Measurements from ENCODE around the gene BIRC2.

DNA sequence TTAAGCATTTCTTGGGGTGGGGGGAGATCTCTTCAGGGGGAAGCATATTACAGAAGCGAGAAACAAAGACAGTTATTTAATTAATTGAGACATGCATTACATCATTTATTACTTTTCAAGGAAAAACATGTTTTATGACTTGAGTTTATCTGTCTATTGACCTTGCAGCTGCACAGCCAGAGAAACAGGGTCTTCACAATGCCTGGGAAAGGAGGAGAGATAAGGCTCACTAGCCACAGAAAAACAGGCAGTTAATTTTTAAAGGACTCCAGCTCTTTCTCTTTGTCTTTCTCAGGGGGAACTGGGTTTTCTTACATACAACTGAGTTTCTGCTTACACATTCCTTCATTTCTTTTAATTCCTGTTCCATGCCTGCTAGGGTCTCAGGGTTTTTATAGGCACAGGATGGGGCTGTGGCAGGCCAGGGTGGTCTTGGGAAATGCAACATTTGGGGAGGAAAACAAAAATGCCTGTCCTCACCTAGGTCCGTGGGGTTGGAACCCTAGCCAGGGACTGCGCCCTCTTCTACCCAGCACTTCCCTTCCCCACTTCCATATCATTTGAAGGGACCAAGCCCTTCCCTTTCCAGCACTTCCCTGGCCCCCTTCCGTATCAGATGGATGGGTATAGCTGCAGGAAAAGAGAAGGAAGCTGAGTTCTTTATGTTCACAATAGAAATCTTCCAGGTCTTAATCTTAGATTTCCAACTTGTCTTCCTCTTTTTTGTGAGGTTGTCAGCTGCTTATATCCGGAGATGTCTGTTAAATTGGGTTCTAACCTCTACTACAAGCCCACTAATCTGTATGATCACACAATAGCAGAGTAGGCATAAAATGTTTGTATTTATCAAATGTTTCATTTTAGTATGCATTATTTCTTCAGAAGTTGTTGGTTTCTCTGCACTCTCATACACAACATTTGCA is 38.3 kb downstream of the BIRC2 start:
- TF ChIP-seq POLR2AphosphoS2 (IDR thresholded peaks at IDR 0.05; ENCODE audit: low read depth, low read length) (no peak), ZNF24 (IDR thresholded peaks at IDR 0.05) (no peak), BACH1 (IDR thresholded peaks at IDR 0.05; ENCODE audit: borderline replicate concordance) (no peak), MEF2A (IDR thresholded peaks at IDR 0.05; ENCODE audit: insufficient read depth, low read depth, low read length) (no peak), SREBF2 (IDR thresholded peaks at IDR 0.05; ENCODE audit: low read length) (no peak), EZH2 (IDR thresholded peaks at IDR 0.05; ENCODE audit: borderline replicate concordance, control insufficient read depth, low read depth, low read length) (no peak), NR2C1 (IDR thresholded peaks at IDR 0.05) (no peak)
- TF ChIP-seq, protein P1, sequence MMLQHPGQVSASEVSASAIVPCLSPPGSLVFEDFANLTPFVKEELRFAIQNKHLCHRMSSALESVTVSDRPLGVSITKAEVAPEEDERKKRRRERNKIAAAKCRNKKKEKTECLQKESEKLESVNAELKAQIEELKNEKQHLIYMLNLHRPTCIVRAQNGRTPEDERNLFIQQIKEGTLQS (IDR thresholded peaks at IDR 0.05; ENCODE audit: borderline replicate concordance, extremely low read depth, low read depth, low read length) = no peak
- TF ChIP-seq, protein P2, sequence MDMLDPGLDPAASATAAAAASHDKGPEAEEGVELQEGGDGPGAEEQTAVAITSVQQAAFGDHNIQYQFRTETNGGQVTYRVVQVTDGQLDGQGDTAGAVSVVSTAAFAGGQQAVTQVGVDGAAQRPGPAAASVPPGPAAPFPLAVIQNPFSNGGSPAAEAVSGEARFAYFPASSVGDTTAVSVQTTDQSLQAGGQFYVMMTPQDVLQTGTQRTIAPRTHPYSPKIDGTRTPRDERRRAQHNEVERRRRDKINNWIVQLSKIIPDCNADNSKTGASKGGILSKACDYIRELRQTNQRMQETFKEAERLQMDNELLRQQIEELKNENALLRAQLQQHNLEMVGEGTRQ (IDR thresholded peaks at IDR 0.05; ENCODE audit: borderline replicate concordance, low read depth, low read length) = no peak

Measured in GM12878 (cell line).